OCI-LY3 (cell line): ENCODE data around the gene EXOC4.
A peak's percentile ranks its signal among the peaks of the same experiment; 100 is the strongest.

ENCODE experiments used
- H2AFZ ChIP-seq: fragments of 200-600, 300-600 bp; shearing (Covaris generic); 2 replicates; pipeline ENCODE4 v1.6.0; 2014; ENCODE audit warnings: antibody characterized with exemption, low read depth, low read length
- H3K27ac ChIP-seq: fragments of 200-600, 300-600 bp; sonication (generic); 2 replicates; pipeline ENCODE4 v1.5.1; 2014; ENCODE audit warnings: mild to moderate bottlenecking, low read length, moderate library complexity, mixed read lengths
- H3K27me3 ChIP-seq: fragments of 200-600, 300-600 bp; sonication (generic); 2 replicates; pipeline ENCODE4 v1.6.1; 2014; ENCODE audit warnings: low read depth, low read length, mixed read lengths
- H3K36me3 ChIP-seq: fragments of 200-600, 300-600 bp; sonication (generic); replicated peaks from 2 replicates; pipeline ENCODE3; 2014; ENCODE audit warnings: low read depth, low read length, mixed read lengths
- H3K4me1 ChIP-seq: fragments of 300-600, 200-600 bp; sonication (generic); 2 replicates; pipeline ENCODE4 v1.6.1; 2014; ENCODE audit warnings: low read length, mixed read lengths
- H3K4me2 ChIP-seq: fragments of 200-600, 300-600 bp; sonication (generic); 2 replicates; pipeline ENCODE4 v1.6.1; 2014; ENCODE audit warnings: low read length, mixed read lengths
- H3K4me3 ChIP-seq: fragments of 300-600, 200-600 bp; sonication (generic); 2 replicates; pipeline ENCODE4 v1.5.1; 2014; ENCODE audit warnings: antibody characterized with exemption, mild to moderate bottlenecking, low read length, moderate library complexity
- H3K79me2 ChIP-seq: fragments of 300-600, 200-600 bp; shearing (Covaris generic); 2 replicates; pipeline ENCODE4 v1.6.1; 2014; ENCODE audit warnings: mild to moderate bottlenecking, low read length, mixed read lengths
- H3K9ac ChIP-seq: fragments of 300-600, 200-600 bp; shearing (Covaris generic); 2 replicates; pipeline ENCODE4 v1.6.0; 2014; ENCODE audit warnings: mild to moderate bottlenecking, low read length, moderate library complexity
- H3K9me3 ChIP-seq: fragments of 200-600, 300-600 bp; shearing (Covaris generic); 2 replicates; pipeline ENCODE4 v1.6.1; 2014; ENCODE audit warnings: low read length, mixed read lengths; ENCODE audit not compliant: insufficient read depth
- H4K20me1 ChIP-seq: fragments of 200-600, 300-600 bp; sonication (generic); 2 replicates; pipeline ENCODE4 v1.6.1; 2016; ENCODE audit warnings: low read length, mixed read lengths; ENCODE audit not compliant: insufficient read depth
- CTCF ChIP-seq: fragments of 200-600, 300-600 bp; sonication (generic); IDR thresholded peaks from 2 replicates; pipeline ENCODE4 v1.5.1; 2014; ENCODE audit warnings: antibody characterized with exemption, low read length, low read depth
- EZH2phosphoT487 ChIP-seq: fragments of 200-600 bp; shearing (Covaris generic); IDR thresholded peaks from 2 replicates; pipeline ENCODE4 v1.6.1; 2018; ENCODE audit warnings: antibody characterized with exemption, mixed run types, low read depth

EXOC4 gene

GRCh38 chr7:134031835-134032617 lies 779.1 kb downstream of the EXOC4 start:
- Histone ChIP-seq H3K9ac (no peak overlapping the region), H3K79me2 (no peaks in the 10 kb centered on the region), H3K36me3 (no peaks in the 10 kb centered on the region), H3K27ac (no peak overlapping the region), H3K4me1 (no peaks in the 10 kb centered on the region), H3K4me3 (no peak overlapping the region), H2AFZ (no peak overlapping the region), H3K27me3 (no peaks in the 10 kb centered on the region), H3K4me2 (no peak overlapping the region), H4K20me1 (no peaks in the 10 kb centered on the region), H3K9me3 (no peaks in the 10 kb centered on the region)
- peak; percentile 32 for TF ChIP-seq CTCF
- TF ChIP-seq EZH2phosphoT487 = no peak

- H3K4me1 ChIP-seq = no peaks in the 10 kb centered on the region
- no peaks in the 10 kb centered on the region for H3K36me3 ChIP-seq
- no peak overlapping the region for H3K27ac ChIP-seq
- H3K9me3 ChIP-seq = no peaks in the 10 kb centered on the region
- H2AFZ ChIP-seq = no peak overlapping the region
- no peak overlapping the region for H3K4me2 ChIP-seq
- no peaks in the 10 kb centered on the region for H3K79me2 ChIP-seq
- no peak overlapping the region for H3K9ac ChIP-seq
- H3K4me3 ChIP-seq = no peak overlapping the region
- H3K27me3 ChIP-seq = no peaks in the 10 kb centered on the region
- TF ChIP-seq CTCF (no peak), EZH2phosphoT487 (no peak)
- no peaks in the 10 kb centered on the region for H4K20me1 ChIP-seq
Observed at GRCh38 chr7:134034652-134035051, 781.8 kb downstream of the EXOC4 start.

GRCh38 chr7:134037991-134038390 lies 785.1 kb downstream of the EXOC4 start:
- TF ChIP-seq EZH2phosphoT487 = no peak
- TF ChIP-seq CTCF = no peak
- Histone ChIP-seq H3K9me3 (no peaks in the 10 kb centered on the region), H3K9ac (no peak overlapping the region), H3K27ac (no peak overlapping the region), H2AFZ (no peak overlapping the region), H4K20me1 (no peaks in the 10 kb centered on the region), H3K36me3 (no peaks in the 10 kb centered on the region), H3K4me2 (no peak overlapping the region), H3K79me2 (no peaks in the 10 kb centered on the region), H3K4me3 (no peak overlapping the region), H3K27me3 (no peaks in the 10 kb centered on the region), H3K4me1 (no peaks in the 10 kb centered on the region)

- Histone ChIP-seq H3K4me1 (peaks cover 9% of the 10 kb centered on the region), H4K20me1 (no peaks in the 10 kb centered on the region), H3K4me3 (no peak overlapping the region), H3K4me2 (no peak overlapping the region), H3K27me3 (no peaks in the 10 kb centered on the region), H3K9me3 (no peaks in the 10 kb centered on the region), H2AFZ (no peak overlapping the region), H3K36me3 (no peaks in the 10 kb centered on the region), H3K9ac (no peak overlapping the region), H3K27ac (no peak overlapping the region), H3K79me2 (no peaks in the 10 kb centered on the region)
- TF ChIP-seq CTCF (no peak), EZH2phosphoT487 (no peak)
Observed at GRCh38 chr7:134040988-134041387, 788.1 kb downstream of the EXOC4 start.
